A673 (cell line): Measurements from ENCODE around the gene USH1G. TPM values are rescaled to one million over a fixed set of nuclear protein-coding genes. Genes with fewer than 3 reads are reported as not detected.

Experiments used
- BruUV-seq: library from RNA; stranded (reverse); fragments of 400-500 nt; replicated peaks from 2 replicates; lab custom pipeline; 2021; lab: Mats Ljungman, UMichigan
- CTCF ChIA-PET: fragments of 300-600 bp; sonication (Branson Sonifier 250); formaldehyde crosslinking; loops from one replicate; lab custom pipeline; 2022; ENCODE audit warnings: antibody characterized with exemption; lab: Charles Lee
- POLR2A ChIA-PET: fragments of 300-600 bp; sonication (Branson Sonifier 250); formaldehyde crosslinking; loops from one replicate; lab custom pipeline; 2022; ENCODE audit warnings: antibody characterized with exemption; ENCODE audit not compliant: low non-redundant PET; lab: Charles Lee
- DNase-seq: peaks from one replicate; pipeline ENCODE4 v3.0.0-alpha.2; 2015; ENCODE audit warnings: low spot score
- H3K27ac ChIP-seq: fragments of 200-600 bp; sonication (generic); 2 replicates; pipeline ENCODE4 v1.5.1; 2016; ENCODE audit warnings: mixed run types, low read depth, mild to moderate bottlenecking, mixed read lengths, antibody characterized with exemption, low read length; ENCODE audit not compliant: poor library complexity, severe bottlenecking
- H3K27me3 ChIP-seq: fragments of 200-600 bp; sonication (generic); replicated peaks from 2 replicates; pipeline ENCODE4 v1.6.1; 2017; ENCODE audit warnings: mixed run types, low read depth, mild to moderate bottlenecking, mixed read lengths, antibody characterized with exemption, low read length; ENCODE audit not compliant: insufficient read depth, poor library complexity
- H3K36me3 ChIP-seq: fragments of 200-600 bp; sonication (generic); 2 replicates; pipeline ENCODE4 v1.6.1; 2016; ENCODE audit warnings: mixed run types, mild to moderate bottlenecking, mixed read lengths, antibody characterized with exemption, low read length; ENCODE audit not compliant: insufficient read depth, poor library complexity, severe bottlenecking
- H3K4me1 ChIP-seq: fragments of 200-600 bp; sonication (generic); 2 replicates; pipeline ENCODE4 v1.6.1; 2017; ENCODE audit warnings: mixed run types, mild to moderate bottlenecking, mixed read lengths, antibody characterized with exemption, low read length; ENCODE audit not compliant: insufficient read depth, poor library complexity, severe bottlenecking
- H3K4me3 ChIP-seq: fragments of 200-600 bp; sonication (generic); 2 replicates; pipeline ENCODE4 v1.5.1; 2016; ENCODE audit warnings: low read depth, mixed run types, mild to moderate bottlenecking, mixed read lengths, low read length; ENCODE audit not compliant: poor library complexity, severe bottlenecking
- H3K9me3 ChIP-seq: fragments of 200-600 bp; sonication (generic); 2 replicates; pipeline ENCODE4 v1.6.1; 2016; ENCODE audit warnings: mixed run types, low read depth, mild to moderate bottlenecking, mixed read lengths, antibody characterized with exemption, low read length; ENCODE audit not compliant: poor library complexity, severe bottlenecking
- EZH2 ChIP-seq: fragments of 200-600 bp; sonication (generic); IDR thresholded peaks from 2 replicates; pipeline ENCODE4 v1.6.1; 2017; ENCODE audit warnings: borderline replicate concordance, low read depth, mild to moderate bottlenecking, mixed read lengths, antibody characterized with exemption, low read length; ENCODE audit not compliant: poor library complexity, severe bottlenecking
- intact Hi-C: fragments of 100-400 bp; cut with micrococcal nuclease; formaldehyde crosslinking; loops from one replicate; pipeline ENCODE4 v1.10.0; 2022; ENCODE audit not compliant: unreplicated experiment
- total RNA-seq: library from RNA; stranded (reverse); gene quantifications from 2 replicates; pipeline ENCODE4 v1.2.3, GENCODE V29; 2021
- TF ChIP-seq, protein P1 (sequence below): fragments of 300-800, 200-600 bp; sonication (generic); conservative IDR thresholded peaks from 2 replicates; pipeline ENCODE4 v1.5.1; 2017; ENCODE audit warnings: low read depth, mild to moderate bottlenecking, antibody characterized with exemption, low read length, moderate library complexity, mixed read lengths

USH1G gene
- total RNA-seq, 1 experiment from 2014 or later, result not detected

DNA sequence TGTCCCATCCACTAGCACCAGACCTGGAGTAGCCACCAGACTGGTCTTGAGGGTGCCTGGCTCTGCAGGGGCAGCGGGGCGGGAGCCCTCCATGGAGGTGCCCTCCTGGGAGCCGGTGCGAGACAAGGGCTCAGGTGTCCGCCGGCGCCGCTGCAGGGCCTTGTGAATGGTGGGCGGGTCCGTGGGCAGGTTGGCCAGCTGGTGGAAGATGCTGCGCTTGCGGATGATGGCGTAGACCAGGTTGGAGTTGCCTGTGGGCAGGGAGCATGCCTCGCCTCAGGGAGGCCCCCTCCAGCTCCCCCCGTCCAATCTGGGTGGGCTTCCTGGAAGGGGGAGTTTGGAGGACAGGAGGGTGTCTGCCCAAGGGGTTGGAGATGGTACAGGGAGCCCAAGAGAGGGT is 31.1 kb upstream of the USH1G start:
- BruUV-seq, result no TSS peak
- intact Hi-C loops, result loop anchor here (10.0 kb wide), 1 partner anchor 209 kb away; the partner anchor contains the start of gene NHERF1
- no peaks in the 10 kb centered on the region for H3K4me1 ChIP-seq

DNA sequence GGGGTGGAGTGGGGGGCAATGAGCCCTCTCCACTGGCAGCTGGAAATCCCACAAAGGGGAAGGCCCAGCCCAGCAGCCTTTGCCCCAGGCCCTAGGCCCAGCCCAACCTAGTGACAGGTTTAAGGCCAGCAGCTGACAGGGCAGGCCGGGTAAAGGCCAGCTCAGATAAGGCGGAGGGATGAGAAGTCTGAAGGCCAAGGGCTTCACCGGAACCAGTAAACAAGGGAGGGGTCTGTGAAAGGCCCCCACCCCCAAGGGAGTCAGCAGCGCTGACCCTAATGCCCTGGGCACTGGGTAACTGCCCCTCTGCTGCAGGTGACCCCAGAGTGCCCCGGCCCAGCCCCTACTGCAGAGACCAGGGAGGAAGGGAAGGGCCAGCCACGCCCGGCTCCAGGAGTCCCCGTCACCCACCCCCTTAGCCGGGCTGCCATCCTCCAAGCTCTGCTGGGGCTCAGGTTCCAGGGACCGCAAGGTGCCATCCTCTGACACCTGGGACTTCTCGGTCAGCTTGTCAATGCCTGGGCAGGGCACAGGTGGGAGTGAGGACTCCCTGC is 30.2 kb upstream of the USH1G start:
- no peaks in the 10 kb centered on the region for H3K9me3 ChIP-seq
- H3K4me1 ChIP-seq, result no peaks in the 10 kb centered on the region
- no peak overlapping the region for H3K27ac ChIP-seq
- DNase-seq, result no peak
- POLR2A ChIA-PET, result interaction anchor here (0.6 kb wide), 1 partner anchor 55 kb away, joined by 5 read pairs; no protein-coding TSS in a partner anchor
- peaks cover 62% of the 10 kb centered on the region for H3K27me3 ChIP-seq
- intact Hi-C loops, result loop anchor here (10.0 kb wide), 1 partner anchor 208 kb away; the partner anchor contains the start of gene NHERF1
- H3K4me3 ChIP-seq, result no peak overlapping the region
- no TSS peak for BruUV-seq
- CTCF ChIA-PET, result no interaction called here
- no peak for TF ChIP-seq EZH2
- TF ChIP-seq, protein P1, sequence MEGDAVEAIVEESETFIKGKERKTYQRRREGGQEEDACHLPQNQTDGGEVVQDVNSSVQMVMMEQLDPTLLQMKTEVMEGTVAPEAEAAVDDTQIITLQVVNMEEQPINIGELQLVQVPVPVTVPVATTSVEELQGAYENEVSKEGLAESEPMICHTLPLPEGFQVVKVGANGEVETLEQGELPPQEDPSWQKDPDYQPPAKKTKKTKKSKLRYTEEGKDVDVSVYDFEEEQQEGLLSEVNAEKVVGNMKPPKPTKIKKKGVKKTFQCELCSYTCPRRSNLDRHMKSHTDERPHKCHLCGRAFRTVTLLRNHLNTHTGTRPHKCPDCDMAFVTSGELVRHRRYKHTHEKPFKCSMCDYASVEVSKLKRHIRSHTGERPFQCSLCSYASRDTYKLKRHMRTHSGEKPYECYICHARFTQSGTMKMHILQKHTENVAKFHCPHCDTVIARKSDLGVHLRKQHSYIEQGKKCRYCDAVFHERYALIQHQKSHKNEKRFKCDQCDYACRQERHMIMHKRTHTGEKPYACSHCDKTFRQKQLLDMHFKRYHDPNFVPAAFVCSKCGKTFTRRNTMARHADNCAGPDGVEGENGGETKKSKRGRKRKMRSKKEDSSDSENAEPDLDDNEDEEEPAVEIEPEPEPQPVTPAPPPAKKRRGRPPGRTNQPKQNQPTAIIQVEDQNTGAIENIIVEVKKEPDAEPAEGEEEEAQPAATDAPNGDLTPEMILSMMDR, result no peak
- no peaks in the 10 kb centered on the region for H3K36me3 ChIP-seq

More for the DNA sequence above, 31.1 kb upstream of the USH1G start:
- Histone ChIP-seq H3K4me3 (no peak overlapping the region), H3K9me3 (no peaks in the 10 kb centered on the region), H3K36me3 (no peaks in the 10 kb centered on the region), H3K27ac (no peak overlapping the region), H3K27me3 (peaks cover 57% of the 10 kb centered on the region)
- ChIA-PET POLR2A (no interaction called here), CTCF (no interaction called here)
- no peak for DNase-seq
- TF ChIP-seq EZH2, result no peak
- TF ChIP-seq, protein P1, result no peak

DNA sequence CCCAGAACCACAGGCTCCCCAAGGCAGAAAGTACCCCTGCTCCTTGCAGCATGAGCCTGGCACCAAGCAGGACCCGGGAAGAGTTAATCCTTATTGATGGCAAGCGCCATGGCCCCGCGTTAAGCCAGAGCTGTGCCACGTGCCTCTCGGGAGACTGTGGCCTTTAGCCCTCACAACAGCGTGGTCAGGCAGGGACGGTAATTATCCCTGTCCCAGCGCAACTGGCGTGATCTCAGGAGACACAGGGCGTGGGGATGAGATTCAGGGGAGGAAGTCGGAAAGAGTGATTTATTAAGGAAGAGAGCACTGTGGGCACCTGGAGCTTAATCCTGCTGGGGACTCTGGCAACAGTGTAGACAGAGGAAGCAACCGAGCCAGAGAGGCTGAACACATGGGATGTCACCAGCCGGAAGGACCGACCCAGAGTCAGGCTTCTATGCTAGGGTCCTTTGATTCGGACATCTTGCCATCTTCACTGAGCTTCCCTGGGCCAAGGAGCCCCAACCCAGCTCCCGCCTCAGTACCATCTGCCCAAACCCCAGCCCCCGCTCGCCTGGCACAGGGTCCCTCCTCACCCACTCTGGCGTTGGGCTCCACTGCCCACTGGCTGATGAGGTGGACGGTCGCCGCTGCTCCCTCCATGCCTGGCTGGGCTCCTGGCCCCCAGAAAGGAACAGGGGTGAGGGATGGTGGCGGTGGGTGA is 29.5 kb upstream of the USH1G start:
- Histone ChIP-seq H3K4me3 (no peak overlapping the region), H3K27ac (no peak overlapping the region), H3K9me3 (no peaks in the 10 kb centered on the region), H3K27me3 (peaks cover 67% of the 10 kb centered on the region), H3K4me1 (no peaks in the 10 kb centered on the region), H3K36me3 (no peaks in the 10 kb centered on the region)
- ChIA-PET POLR2A (interaction anchor here (0.6 kb wide), 1 partner anchor 56 kb away, joined by 5 read pairs; no protein-coding TSS in a partner anchor), CTCF (interaction anchor here (0.6 to 0.7 kb wide), 2 partner anchors 9 to 172 kb away, joined by 3 to 8 read pairs; no protein-coding TSS in a partner anchor)
- TF ChIP-seq, protein P1, result no peak
- no peak for TF ChIP-seq EZH2
- DNase-seq, result no peak
- BruUV-seq, result no TSS peak
- intact Hi-C loops, result loop anchor here (10.0 kb wide), 1 partner anchor 208 kb away; the partner anchor contains the start of gene NHERF1
